Mucosa of stomach (tissue), 1 donor: ENCODE measurements around the gene LRP1-AS.

Experiments
- H3K27me3 ChIP-seq: one replicate; pipeline ENCODE4 v1.7.0; 2013; ENCODE audit warnings: mild to moderate bottlenecking, low read length; ENCODE audit not compliant: control insufficient read depth, insufficient read depth
- H3K36me3 ChIP-seq: one replicate; pipeline ENCODE4 v1.7.0; 2013; ENCODE audit warnings: low read length; ENCODE audit not compliant: control insufficient read depth, insufficient read depth
- H3K4me1 ChIP-seq: one replicate; pipeline ENCODE4 v1.7.0; 2013; ENCODE audit warnings: mild to moderate bottlenecking, low read length; ENCODE audit not compliant: control insufficient read depth, insufficient read depth
- H3K4me3 ChIP-seq: one replicate; pipeline ENCODE4 v1.7.0; 2013; ENCODE audit warnings: low read length
- H3K9ac ChIP-seq: one replicate; pipeline ENCODE4 v1.7.0; 2013; ENCODE audit warnings: mild to moderate bottlenecking, low read length, moderate library complexity
- H3K9me3 ChIP-seq: one replicate; pipeline ENCODE4 v1.7.0; 2013; ENCODE audit warnings: mild to moderate bottlenecking, low read length, moderate library complexity; ENCODE audit not compliant: control insufficient read depth
- donor health status: Pancreatic carcinoma.

The LRP1-AS gene

DNA sequence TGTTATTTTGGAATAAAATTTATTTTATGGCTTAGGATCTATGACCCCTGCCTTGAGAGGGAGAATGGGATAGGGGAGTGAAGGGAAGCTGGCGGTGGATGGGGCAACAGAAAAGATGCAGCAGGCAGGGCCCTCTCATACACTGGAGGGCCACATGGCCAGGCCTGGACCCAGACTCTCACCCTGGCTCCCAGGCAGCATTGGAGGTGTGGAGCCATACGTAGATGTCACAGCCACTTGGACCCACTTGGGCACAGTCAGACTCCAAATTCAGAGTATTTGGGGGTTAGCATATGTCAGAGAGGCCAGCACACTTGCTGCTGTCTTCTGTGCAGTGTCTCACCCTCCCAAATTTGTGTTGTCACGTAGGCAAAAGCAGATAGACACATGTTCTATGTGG lies 52.0 kb downstream of the LRP1-AS start:
- Histone ChIP-seq H3K27me3 (no peaks in the 10 kb centered on the region), H3K36me3 (peaks cover 27% of the 10 kb centered on the region), H3K4me1 (peaks cover 28% of the 10 kb centered on the region), H3K9ac (no peak overlapping the region), H3K9me3 (no peaks in the 10 kb centered on the region), H3K4me3 (no peak overlapping the region)
